Transverse colon (tissue), 4 donors: ENCODE results near the gene TOLLIP. TPM values are rescaled to one million over a fixed set of nuclear protein-coding genes. Genes with fewer than 3 reads are reported as not detected.

ENCODE experiments used
- DNase-seq: peaks from one replicate; pipeline ENCODE4 v3.0.0-alpha.2; 2019
- H3K27ac ChIP-seq, 4 donors: fragments of 200-600 bp; sonication (generic); 2 replicates each; pipeline ENCODE4 v1.5.1; 2016 to 2018; ENCODE audit warnings: inconsistent platforms in 4 of 4
- H3K27me3 ChIP-seq: fragments of 200-600 bp; sonication (generic); 2 replicates; pipeline ENCODE4 v1.5.1; 2017; ENCODE audit warnings: inconsistent platforms
- H3K36me3 ChIP-seq, 4 donors: fragments of 200-600 bp; sonication (generic); 2 replicates each; pipeline ENCODE4 v1.5.1; 2017 to 2019; ENCODE audit warnings: inconsistent platforms in 4 of 4
- H3K4me1 ChIP-seq, 4 donors: fragments of 200-600 bp; sonication (generic); 2 replicates each; pipeline ENCODE4 v1.5.1; 2017 to 2020; ENCODE audit warnings: inconsistent platforms in 4 of 4
- H3K4me3 ChIP-seq, 4 donors: fragments of 200-600 bp; sonication (generic); 1 replicate in 1 of 4; 2 replicates in 3 of 4; pipeline versions ENCODE4 v1.5.1 to v1.6.1; 2017 to 2019; ENCODE audit warnings: inconsistent platforms in 4 of 4
- H3K9me3 ChIP-seq, 2 donors: fragments of 200-600 bp; sonication (generic); 2 replicates each; pipeline ENCODE4 v1.5.1; 2017 to 2019; ENCODE audit warnings: inconsistent platforms in 2 of 2
- CTCF ChIP-seq, 5 experiments: fragments of 200-600 bp in 3 of 5; fragments of 450-650 bp in 2 of 5; sonication (generic) in 3 of 5; IDR thresholded peaks; 1 replicate in 2 of 5; 2 replicates in 3 of 5; pipeline ENCODE4 v1.5.1; 2016 to 2017; ENCODE audit warnings: antibody characterized with exemption in 5 of 5, inconsistent platforms in 3 of 5, mild to moderate bottlenecking in 2 of 5, moderate library complexity in 1 of 5
- EP300 ChIP-seq: sonication (generic); formaldehyde crosslinking; IDR thresholded peaks from one replicate; pipeline ENCODE4 v1.6.1; 2017; ENCODE audit warnings: antibody characterized with exemption, low read depth
- POLR2A ChIP-seq: fragments of 450-650 bp; IDR thresholded peaks from one replicate; pipeline ENCODE4 v1.6.1; 2016; ENCODE audit warnings: antibody characterized with exemption, mild to moderate bottlenecking, moderate library complexity
- POLR2AphosphoS5 ChIP-seq, 3 donors: sonication (generic); formaldehyde crosslinking; IDR thresholded peaks; one replicate each; pipeline ENCODE4 v1.6.1; 2016; ENCODE audit warnings: antibody characterized with exemption in 3 of 3
- WGBS, 2 donors: methylation state at CpG; one replicate each; pipeline ENCODE4 v1.1.5; 2018; ENCODE audit warnings: low coverage in 1 of 2; 5-methylcytosine and 5-hydroxymethylcytosine counted together
- in situ Hi-C, 4 donors: fragments of 200-750 bp; cut with MboI; loops; one replicate each; pipeline versions ENCODE4 v1.15.0 to v1.15.1; 2017; ENCODE audit warnings: low sequenced_read_pairs in 3 of 4, low pct_ligation_motif_present in 1 of 4, low pct_unique_long_range_greater_than_20kb in 1 of 4
- intact Hi-C: fragments of 100-400 bp; cut with DNase I; formaldehyde crosslinking; loops from one replicate; pipeline ENCODE4 v1.15.1; 2023; ENCODE audit warnings: low total_unique reads
- small RNA-seq, 4 donors: library from RNA; depleted of rRNA; stranded (forward); fragments of <200 nt; gene quantifications; one replicate each; pipeline ENCODE3, GENCODE V24; 2016
- total RNA-seq, 4 donors: library from RNA; depleted of rRNA; stranded (reverse); fragments of >200 nt; gene quantifications; one replicate each; pipeline ENCODE4 v1.1.0, GENCODE V29; 2016

The TOLLIP gene
- total RNA-seq, 4 donors from 2014 or later, result 25.9 to 132 (median 50.4) TPM

GRCh38 chr11:1226226-1226985, 83.0 kb downstream of the TOLLIP start:
- Histone ChIP-seq H3K27ac (peak overlapping the region in 1 of 4 donors; percentile 6), H3K4me1 (peaks cover 0 to 49% (median 37%) of the 10 kb centered on the region in 4 donors), H3K9me3 (no peaks in the 10 kb centered on the region), H3K27me3 (peaks cover 16% of the 10 kb centered on the region), H3K36me3 (no peaks in the 10 kb centered on the region), H3K4me3 (no peak overlapping the region)
- in situ Hi-C loops, result no loop called here
- 77% methylated on average over 40 of the region's 41 CpGs; no CpG with 5 or more reads in 1 of the 2 donors for WGBS, 2 donors
- TF ChIP-seq CTCF (IDR thresholded peaks at IDR 0.05), result no peak
- peak in 1 of 3 donors; percentile 6 for TF ChIP-seq POLR2AphosphoS5 (IDR thresholded peaks at IDR 0.05)
- TF ChIP-seq POLR2A, result no peak
- peak; percentile 17 for DNase-seq
- intact Hi-C loops, result no loop called here

GRCh38 chr11:1225386-1226225, 83.8 kb downstream of the TOLLIP start:
- peak overlapping the region in 2 of 4 donors; percentile 79 to 94 for H3K27ac ChIP-seq
- peak overlapping the region in 1 of 4 donors; percentile 34 for H3K4me3 ChIP-seq
- no peaks in the 10 kb centered on the region for H3K9me3 ChIP-seq
- intact Hi-C loops, result no loop called here
- 80 to 81% methylated on average over 4 to 27 of the region's 29 CpGs for WGBS, 2 donors
- DNase-seq, result peak; percentile 7
- H3K36me3 ChIP-seq, result no peaks in the 10 kb centered on the region
- no peak for TF ChIP-seq POLR2AphosphoS5 (IDR thresholded peaks at IDR 0.05)
- peaks cover 16% of the 10 kb centered on the region for H3K27me3 ChIP-seq
- peaks cover 0 to 50% (median 43%) of the 10 kb centered on the region in 4 donors for H3K4me1 ChIP-seq
- in situ Hi-C loops, result no loop called here

GRCh38 chr11:1224491-1225385, 84.7 kb downstream of the TOLLIP start:
- H3K27ac ChIP-seq, result peak overlapping the region; percentile 17 to 94 (median 60)
- intact Hi-C loops, result no loop called here
- in situ Hi-C loops, result loop anchor here in 2 of 4 donors (25.0 kb wide), 1 partner anchor 288 kb away; no protein-coding TSS in a partner anchor
- H3K36me3 ChIP-seq, result no peaks in the 10 kb centered on the region
- no peaks in the 10 kb centered on the region for H3K9me3 ChIP-seq
- TF ChIP-seq POLR2A (no peak), CTCF (IDR thresholded peaks at IDR 0.05) (no peak), POLR2AphosphoS5 (IDR thresholded peaks at IDR 0.05) (no peak), EP300 (no peak)
- H3K27me3 ChIP-seq, result peaks cover 22% of the 10 kb centered on the region
- WGBS, 2 donors, result 51% methylated on average over 25 of the region's 27 CpGs; no CpG with 5 or more reads in 1 of the 2 donors
- peak overlapping the region in 2 of 4 donors; percentile 3 to 34 for H3K4me3 ChIP-seq
- H3K4me1 ChIP-seq, result peaks cover 0 to 50% (median 46%) of the 10 kb centered on the region in 4 donors
- peak; percentile 81 for DNase-seq

Small RNAs within 50 kb of the gene (small RNA-seq; reads per million reads assigned to genes)
- gene MIR6744, result 0 to 1.5 (median 0.55) reads per million in 4 donors

Other genes with a start within 250 kb of the TOLLIP start
- gene MUC2, start 234.8 kb downstream of the TOLLIP start, total RNA-seq, result 100 to 1,000 TPM; 269 to 910 (median 671) TPM
- not detected for gene MUC5AC, start 151.7 kb downstream of the TOLLIP start, total RNA-seq
- 100 to 1,000 TPM in 2 of 4 donors, 10 to 100 TPM in 2; 58.0 to 825 (median 85.6) TPM for gene MUC5B, start 86.6 kb downstream of the TOLLIP start, total RNA-seq
- 1 to 10 TPM in 1 of 4 donors, under 1 TPM in 2, not detected in 1; 0.14 to 1.8 (median 0.95) TPM for gene BRSK2, start 80.3 kb upstream of the TOLLIP start, total RNA-seq
- 10 to 100 TPM; 22.8 to 56.7 (median 42.4) TPM for gene MOB2, start 177.1 kb upstream of the TOLLIP start, total RNA-seq